Stimulated activated CD4-positive, alpha-beta T cell treated with anti-CD3 and anti-CD28 coated beads, Interleukin-12 subunit alpha, Interleukin-12 subunit beta, amount 100 ng/mL, for 48 hours (primary cell): ENCODE data around the gene RETSAT.
"Not testable (repeated sequence)": the region's sequence is repeated elsewhere in the genome, so short reads cannot be mapped to it uniquely, and the experiment has no call there.

Source experiments
- DNase-seq, 3 donors: peaks; one replicate each; pipeline ENCODE4 v3.0.0-alpha.2; 2020; ENCODE audit warnings: low read depth in 2 of 3, low spot score in 1 of 3

The RETSAT gene

GRCh38 chr2:85334928-85335327 is 19.4 kb downstream of the RETSAT start:
- no peak for DNase-seq

GRCh38 chr2:85333877-85334276 is 20.5 kb downstream of the RETSAT start:
- DNase-seq: not testable (repeated sequence)

- no peak for DNase-seq
Observed at GRCh38 chr2:85330839-85331636, 23.3 kb downstream of the RETSAT start.

- DNase-seq: not testable (repeated sequence)
Observed at GRCh38 chr2:85329701-85330100, 24.6 kb downstream of the RETSAT start.

GRCh38 chr2:85329181-85329651 is 25.1 kb downstream of the RETSAT start:
- DNase-seq: no peak

- DNase-seq: peak; percentile 86 to 93 (median 86)
Observed at GRCh38 chr2:85327822-85328617, 26.3 kb downstream of the RETSAT start, which contains the start of gene TGOLN2. Gene TGOLN2 (minus strand): TSS chr2:85327989. CDS start chr2:85327962, 27 bp downstream.

- DNase-seq: peak; percentile 32 to 40 (median 39)
Observed at GRCh38 chr2:85327160-85327821, 27.0 kb downstream of the RETSAT start.

GRCh38 chr2:85326406-85327159 is 27.7 kb downstream of the RETSAT start:
- peak in 2 of 3 donors; percentile 29 to 44 for DNase-seq

GRCh38 chr2:85325466-85325811 is 28.9 kb downstream of the RETSAT start:
- no peak for DNase-seq

- DNase-seq: no peak
Observed at GRCh38 chr2:85324639-85325465, 29.5 kb downstream of the RETSAT start.

GRCh38 chr2:85323988-85324367 is 30.4 kb downstream of the RETSAT start:
- not testable (repeated sequence) for DNase-seq

GRCh38 chr2:85323351-85323987 is 30.9 kb downstream of the RETSAT start:
- DNase-seq: no peak

GRCh38 chr2:85319796-85320195 is 34.5 kb downstream of the RETSAT start:
- no peak for DNase-seq

- DNase-seq: peak; percentile 30 to 41 (median 31)
Observed at GRCh38 chr2:85318222-85319074, 35.9 kb downstream of the RETSAT start.

- DNase-seq: not testable (repeated sequence)
Observed at GRCh38 chr2:85315921-85316320, 38.4 kb downstream of the RETSAT start.

- DNase-seq: no peak
Observed at GRCh38 chr2:85314884-85315242, 39.5 kb downstream of the RETSAT start.

- DNase-seq: no peak
Observed at GRCh38 chr2:85312404-85312803, 41.9 kb downstream of the RETSAT start.

GRCh38 chr2:85310330-85310729 is 44.0 kb downstream of the RETSAT start:
- DNase-seq: no peak
